ENCODE measurements around the gene SELPLG.

GRCh38 chr12:108575199-108575912 lies 58.3 kb downstream of the SELPLG start:
- TF ChIP-seq CTCF (IDR thresholded peaks at IDR 0.05) (no peak), POLR2A (IDR thresholded peaks at IDR 0.05) (no peak)

All from testis (tissue), 2 donors.